K562 (cell line): ENCODE measurements around the gene RIMOC1. TPM values are rescaled to one million over a fixed set of nuclear protein-coding genes. Genes with fewer than 3 reads are reported as not detected.

Experiments
- BDP1 ChIP-seq: IDR thresholded peaks from 3 replicates; pipeline ENCODE4 v1.6.1; 2011; ENCODE audit not compliant: insufficient read length, insufficient read depth
- CHD2 ChIP-seq: IDR thresholded peaks from 2 replicates; pipeline ENCODE4 v1.6.1; 2011; ENCODE audit warnings: low read depth, low read length
- DDX20 ChIP-seq: fragments of 450-650 bp; IDR thresholded peaks from 2 replicates; pipeline ENCODE4 v1.6.1; 2016; ENCODE audit warnings: missing genetic modification characterization, low read depth, mild to moderate bottlenecking, missing compliant biosample characterization, moderate library complexity
- ETV1 ChIP-seq: fragments of 450-650 bp; conservative IDR thresholded peaks from 2 replicates; pipeline ENCODE4 v1.6.1; 2016; ENCODE audit warnings: missing genetic modification characterization, control low read depth, low read depth, missing compliant biosample characterization
- FOXJ2 ChIP-seq: fragments of 200-800 bp; sonication (Bioruptor generic); IDR thresholded peaks from 2 replicates; pipeline ENCODE4 v1.6.1; 2016; ENCODE audit warnings: missing genetic modification characterization, missing compliant biosample characterization
- HNRNPK ChIP-seq: fragments of 200-400 bp; formaldehyde crosslinking; IDR thresholded peaks from one replicate; pipeline ENCODE4 v1.6.1; 2018; ENCODE audit warnings: mild to moderate bottlenecking, low read depth, low read length; ENCODE audit not compliant: poor library complexity, severe bottlenecking
- JUN ChIP-seq, 2 experiments: sonication (generic) in 1 of 2; formaldehyde crosslinking in 1 of 2; IDR thresholded peaks; 2 replicates each; pipeline versions ENCODE4 v1.6.1 to v1.8.0; 2012 to 2022; ENCODE audit warnings: borderline replicate concordance in 2 of 2, mild to moderate bottlenecking in 2 of 2, improper control_type of control experiment in 1 of 2, low read depth in 1 of 2, low read length in 1 of 2, missing genetic modification reagents in 1 of 2
- NFE2L1 ChIP-seq: fragments of 450-650 bp; IDR thresholded peaks from 2 replicates; pipeline ENCODE4 v1.6.1; 2016; ENCODE audit warnings: missing genetic modification characterization, low read depth, mild to moderate bottlenecking, missing compliant biosample characterization, moderate library complexity, borderline replicate concordance
- PHB2 ChIP-seq: fragments of 450-650 bp; IDR thresholded peaks from 2 replicates; pipeline ENCODE4 v1.6.1; 2017; ENCODE audit warnings: low read depth
- ZNF174 ChIP-seq: fragments of 250-450 bp; sonication (Bioruptor Pico); IDR thresholded peaks from 2 replicates; pipeline ENCODE4 v1.4.0; 2020; ENCODE audit warnings: mild to moderate bottlenecking
- ZNF77 ChIP-seq: fragments of 250-450 bp; sonication (Bioruptor Pico); IDR thresholded peaks from 2 replicates; pipeline ENCODE4 v1.5.0; 2020
- polyA plus RNA-seq, 8 experiments: library from polyadenylated mRNA; depleted of rRNA in 4 of 8; stranded (reverse) in 5 of 8; unstranded in 3 of 8; fragments of >200 nt; fragmentation: Nextera tagmentation in 2 of 8; fragmentation: Illumina TruSeq in 1 of 8; extraction: Ambion mirVana in 2 of 8; extraction: Trizol in 1 of 8; gene quantifications; 2 replicates each; pipeline versions ENCODE4 v1.2.1 to v1.2.3, GENCODE V29; 2011 to 2014; ENCODE audit warnings: inconsistent platforms in 1 of 8, missing spikeins in 1 of 8
- total RNA-seq, 7 experiments: library from RNA; depleted of rRNA in 6 of 7; stranded (reverse); fragments of >200 nt in 6 of 7; fragmentation: Illumina TruSeq in 2 of 7; extraction: Trizol in 2 of 7; gene quantifications; 2 replicates each; pipeline versions ENCODE4 v1.2.1 to v1.2.3, GENCODE V29; 2011 to 2021; ENCODE audit warnings: low replicate concordance in 1 of 7
- TF ChIP-seq, protein P1 (sequence below): fragments of 250-450 bp; sonication (Bioruptor Pico); IDR thresholded peaks from 2 replicates; pipeline ENCODE4 v1.4.0; 2020; ENCODE audit warnings: mild to moderate bottlenecking, moderate library complexity
- TF ChIP-seq, protein P2 (sequence below): fragments of 250-450 bp; sonication (Bioruptor Pico); IDR thresholded peaks from 2 replicates; pipeline ENCODE4 v1.5.0; 2021
- TF ChIP-seq, protein P3 (sequence below): fragments of 250-450 bp; sonication (Bioruptor Pico); IDR thresholded peaks from 2 replicates; pipeline ENCODE4 v1.9.0; 2021; ENCODE audit warnings: mild to moderate bottlenecking, inconsistent platforms
- TF ChIP-seq, protein P4 (sequence below): sonication (generic); formaldehyde crosslinking; IDR thresholded peaks from 2 replicates; pipeline ENCODE4 v1.8.0; 2022; ENCODE audit warnings: mild to moderate bottlenecking, low read depth, missing genetic modification reagents
- TF ChIP-seq, protein P5 (sequence below): fragments of 250-450 bp; sonication (Bioruptor Pico); IDR thresholded peaks from 2 replicates; pipeline ENCODE4 v1.5.0; 2020; ENCODE audit warnings: mild to moderate bottlenecking

The RIMOC1 gene
- total and polyA plus RNA-seq, 9 of the 15 experiments (the other 6 are each of a cell fraction or from before 2014, with no cell fraction given): 11.6 to 63.1 (median 30.8) TPM

DNA sequence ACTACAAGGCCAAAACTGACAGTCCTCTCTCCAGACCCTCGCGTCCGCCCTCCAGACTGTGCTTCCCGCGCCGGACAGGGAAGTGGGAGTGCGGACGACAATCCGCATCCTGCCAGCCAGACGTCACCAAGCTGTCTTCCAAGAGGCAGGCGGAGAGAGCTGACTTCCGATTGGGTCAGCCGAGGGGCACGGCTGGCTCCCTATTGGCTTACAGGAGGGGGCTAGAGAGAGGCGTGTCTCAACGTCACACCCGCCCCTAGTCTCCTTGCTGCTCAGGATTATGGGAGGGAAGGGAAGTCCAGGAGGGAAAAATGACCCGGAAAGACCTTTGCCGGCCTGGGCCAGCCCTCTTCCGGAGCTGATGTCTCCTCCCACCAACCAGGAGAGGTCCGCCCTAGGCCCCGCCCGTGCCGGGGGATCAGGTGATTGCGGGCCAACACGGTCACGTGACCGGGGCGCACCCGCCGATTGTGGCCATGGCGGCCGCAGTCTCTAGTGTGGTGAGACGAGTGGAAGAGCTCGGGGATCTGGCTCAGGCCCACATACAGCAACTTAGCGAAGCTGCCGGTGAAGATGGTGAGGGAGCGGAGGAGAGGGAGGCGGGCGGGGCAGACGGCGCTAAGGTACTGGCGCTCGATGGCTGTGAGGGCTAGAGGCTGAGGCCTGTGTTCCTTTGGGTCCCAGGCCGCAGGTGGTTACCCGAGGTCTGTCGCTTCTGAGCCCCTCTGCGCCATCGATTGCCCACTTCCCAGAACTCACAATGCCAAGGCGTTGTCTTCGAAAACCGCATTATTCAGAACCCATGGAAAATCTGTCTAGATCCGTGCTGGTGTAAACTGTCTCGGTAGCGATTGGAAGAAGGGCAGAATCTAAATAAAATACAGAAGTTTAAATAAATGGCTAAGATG is at the start of gene RIMOC1 (continued):
- TF ChIP-seq JUN (IDR thresholded peaks at IDR 0.05; ENCODE audit: borderline replicate concordance, low read depth, low read length) (peak; percentile 59; the same call in 1 of the 2 replicates), JUN (CRISPR knock-in tag; IDR thresholded peaks at IDR 0.05; ENCODE audit: borderline replicate concordance) (no peak), DDX20 (no peak), FOXJ2 (tag) (peak; percentile 83), NFE2L1 (no peak), CHD2 (peak; percentile 61), BDP1 (no peak), ZNF174 (CRISPR knock-in tag) (no peak), ZNF77 (CRISPR knock-in tag) (no peak), HNRNPK (no peak), ETV1 (tag) (peak; percentile 78), PHB2 (no peak)
- TF ChIP-seq, protein P1, sequence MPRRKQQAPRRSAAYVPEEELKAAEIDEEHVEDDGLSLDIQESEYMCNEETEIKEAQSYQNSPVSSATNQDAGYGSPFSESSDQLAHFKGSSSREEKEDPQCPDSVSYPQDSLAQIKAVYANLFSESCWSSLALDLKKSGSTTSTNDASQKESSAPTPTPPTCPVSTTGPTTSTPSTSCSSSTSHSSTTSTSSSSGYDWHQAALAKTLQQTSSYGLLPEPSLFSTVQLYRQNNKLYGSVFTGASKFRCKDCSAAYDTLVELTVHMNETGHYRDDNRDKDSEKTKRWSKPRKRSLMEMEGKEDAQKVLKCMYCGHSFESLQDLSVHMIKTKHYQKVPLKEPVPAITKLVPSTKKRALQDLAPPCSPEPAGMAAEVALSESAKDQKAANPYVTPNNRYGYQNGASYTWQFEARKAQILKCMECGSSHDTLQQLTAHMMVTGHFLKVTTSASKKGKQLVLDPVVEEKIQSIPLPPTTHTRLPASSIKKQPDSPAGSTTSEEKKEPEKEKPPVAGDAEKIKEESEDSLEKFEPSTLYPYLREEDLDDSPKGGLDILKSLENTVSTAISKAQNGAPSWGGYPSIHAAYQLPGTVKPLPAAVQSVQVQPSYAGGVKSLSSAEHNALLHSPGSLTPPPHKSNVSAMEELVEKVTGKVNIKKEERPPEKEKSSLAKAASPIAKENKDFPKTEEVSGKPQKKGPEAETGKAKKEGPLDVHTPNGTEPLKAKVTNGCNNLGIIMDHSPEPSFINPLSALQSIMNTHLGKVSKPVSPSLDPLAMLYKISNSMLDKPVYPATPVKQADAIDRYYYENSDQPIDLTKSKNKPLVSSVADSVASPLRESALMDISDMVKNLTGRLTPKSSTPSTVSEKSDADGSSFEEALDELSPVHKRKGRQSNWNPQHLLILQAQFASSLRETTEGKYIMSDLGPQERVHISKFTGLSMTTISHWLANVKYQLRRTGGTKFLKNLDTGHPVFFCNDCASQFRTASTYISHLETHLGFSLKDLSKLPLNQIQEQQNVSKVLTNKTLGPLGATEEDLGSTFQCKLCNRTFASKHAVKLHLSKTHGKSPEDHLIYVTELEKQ: peak; percentile 36; the same call in 1 of the 2 replicates
- TF ChIP-seq, protein P2, sequence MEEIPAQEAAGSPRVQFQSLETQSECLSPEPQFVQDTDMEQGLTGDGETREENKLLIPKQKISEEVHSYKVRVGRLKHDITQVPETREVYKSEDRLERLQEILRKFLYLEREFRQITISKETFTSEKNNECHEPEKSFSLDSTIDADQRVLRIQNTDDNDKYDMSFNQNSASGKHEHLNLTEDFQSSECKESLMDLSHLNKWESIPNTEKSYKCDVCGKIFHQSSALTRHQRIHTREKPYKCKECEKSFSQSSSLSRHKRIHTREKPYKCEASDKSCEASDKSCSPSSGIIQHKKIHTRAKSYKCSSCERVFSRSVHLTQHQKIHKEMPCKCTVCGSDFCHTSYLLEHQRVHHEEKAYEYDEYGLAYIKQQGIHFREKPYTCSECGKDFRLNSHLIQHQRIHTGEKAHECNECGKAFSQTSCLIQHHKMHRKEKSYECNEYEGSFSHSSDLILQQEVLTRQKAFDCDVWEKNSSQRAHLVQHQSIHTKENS (CRISPR knock-in tag): no peak
- TF ChIP-seq, protein P3, sequence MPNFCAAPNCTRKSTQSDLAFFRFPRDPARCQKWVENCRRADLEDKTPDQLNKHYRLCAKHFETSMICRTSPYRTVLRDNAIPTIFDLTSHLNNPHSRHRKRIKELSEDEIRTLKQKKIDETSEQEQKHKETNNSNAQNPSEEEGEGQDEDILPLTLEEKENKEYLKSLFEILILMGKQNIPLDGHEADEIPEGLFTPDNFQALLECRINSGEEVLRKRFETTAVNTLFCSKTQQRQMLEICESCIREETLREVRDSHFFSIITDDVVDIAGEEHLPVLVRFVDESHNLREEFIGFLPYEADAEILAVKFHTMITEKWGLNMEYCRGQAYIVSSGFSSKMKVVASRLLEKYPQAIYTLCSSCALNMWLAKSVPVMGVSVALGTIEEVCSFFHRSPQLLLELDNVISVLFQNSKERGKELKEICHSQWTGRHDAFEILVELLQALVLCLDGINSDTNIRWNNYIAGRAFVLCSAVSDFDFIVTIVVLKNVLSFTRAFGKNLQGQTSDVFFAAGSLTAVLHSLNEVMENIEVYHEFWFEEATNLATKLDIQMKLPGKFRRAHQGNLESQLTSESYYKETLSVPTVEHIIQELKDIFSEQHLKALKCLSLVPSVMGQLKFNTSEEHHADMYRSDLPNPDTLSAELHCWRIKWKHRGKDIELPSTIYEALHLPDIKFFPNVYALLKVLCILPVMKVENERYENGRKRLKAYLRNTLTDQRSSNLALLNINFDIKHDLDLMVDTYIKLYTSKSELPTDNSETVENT (CRISPR knock-in tag): peak; percentile 93
- TF ChIP-seq, protein P4, sequence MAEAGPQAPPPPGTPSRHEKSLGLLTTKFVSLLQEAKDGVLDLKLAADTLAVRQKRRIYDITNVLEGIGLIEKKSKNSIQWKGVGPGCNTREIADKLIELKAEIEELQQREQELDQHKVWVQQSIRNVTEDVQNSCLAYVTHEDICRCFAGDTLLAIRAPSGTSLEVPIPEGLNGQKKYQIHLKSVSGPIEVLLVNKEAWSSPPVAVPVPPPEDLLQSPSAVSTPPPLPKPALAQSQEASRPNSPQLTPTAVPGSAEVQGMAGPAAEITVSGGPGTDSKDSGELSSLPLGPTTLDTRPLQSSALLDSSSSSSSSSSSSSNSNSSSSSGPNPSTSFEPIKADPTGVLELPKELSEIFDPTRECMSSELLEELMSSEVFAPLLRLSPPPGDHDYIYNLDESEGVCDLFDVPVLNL (CRISPR knock-in tag): peak; percentile 53; the same call in 1 of the 2 replicates
- TF ChIP-seq, protein P5, sequence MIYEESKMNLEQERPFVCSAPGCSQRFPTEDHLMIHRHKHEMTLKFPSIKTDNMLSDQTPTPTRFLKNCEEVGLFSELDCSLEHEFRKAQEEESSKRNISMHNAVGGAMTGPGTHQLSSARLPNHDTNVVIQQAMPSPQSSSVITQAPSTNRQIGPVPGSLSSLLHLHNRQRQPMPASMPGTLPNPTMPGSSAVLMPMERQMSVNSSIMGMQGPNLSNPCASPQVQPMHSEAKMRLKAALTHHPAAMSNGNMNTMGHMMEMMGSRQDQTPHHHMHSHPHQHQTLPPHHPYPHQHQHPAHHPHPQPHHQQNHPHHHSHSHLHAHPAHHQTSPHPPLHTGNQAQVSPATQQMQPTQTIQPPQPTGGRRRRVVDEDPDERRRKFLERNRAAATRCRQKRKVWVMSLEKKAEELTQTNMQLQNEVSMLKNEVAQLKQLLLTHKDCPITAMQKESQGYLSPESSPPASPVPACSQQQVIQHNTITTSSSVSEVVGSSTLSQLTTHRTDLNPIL (CRISPR knock-in tag): no peak
